Breast epithelium (tissue), 4 donors: Measurements from ENCODE around the gene C1orf21. TPM values are rescaled to one million over a fixed set of nuclear protein-coding genes. Genes with fewer than 3 reads are reported as not detected.

Experiments used
- DNase-seq, 2 donors: peaks; one replicate each; pipeline ENCODE4 v3.0.0-alpha.2; 2019; ENCODE audit warnings: low spot score in 2 of 2
- H3K27ac ChIP-seq, 2 donors: fragments of 200-600 bp; sonication (generic) in 1 of 2; one replicate each; pipeline ENCODE4 v1.5.1; 2016 to 2019; ENCODE audit warnings: mild to moderate bottlenecking in 1 of 2
- H3K27me3 ChIP-seq, 2 donors: fragments of 200-600 bp; sonication (generic) in 1 of 2; one replicate each; pipeline versions ENCODE4 v1.5.1 to v1.6.0; 2017 to 2019; ENCODE audit warnings: control low read depth in 1 of 2, mild to moderate bottlenecking in 1 of 2
- H3K36me3 ChIP-seq: fragments of 200-600 bp; one replicate; pipeline ENCODE4 v1.5.1; 2019
- H3K4me1 ChIP-seq, 2 donors: fragments of 200-600 bp; sonication (generic); one replicate each; pipeline ENCODE4 v1.5.1; 2016 to 2019; ENCODE audit warnings: control low read depth in 1 of 2
- H3K4me3 ChIP-seq, 3 donors: fragments of 200-600 bp; sonication (generic); 1 replicate in 2 of 3; 2 replicates in 1 of 3; pipeline ENCODE4 v1.5.1; 2016 to 2019; ENCODE audit warnings: mild to moderate bottlenecking in 3 of 3, moderate library complexity in 2 of 3
- H3K9me3 ChIP-seq, 2 donors: fragments of 200-600 bp; sonication (generic) in 1 of 2; one replicate each; pipeline ENCODE4 v1.5.1; 2016 to 2019; ENCODE audit warnings: control low read depth in 1 of 2
- CTCF ChIP-seq, 3 donors: fragments of 450-650 bp; IDR thresholded peaks; one replicate each; pipeline ENCODE4 v1.5.1; 2016 to 2017; ENCODE audit warnings: antibody characterized with exemption in 3 of 3, mild to moderate bottlenecking in 3 of 3, moderate library complexity in 3 of 3
- POLR2A ChIP-seq: fragments of 450-650 bp; IDR thresholded peaks from one replicate; pipeline ENCODE4 v1.6.1; 2016; ENCODE audit warnings: antibody characterized with exemption, mild to moderate bottlenecking, moderate library complexity
- POLR2AphosphoS5 ChIP-seq, 3 donors: sonication (generic); formaldehyde crosslinking; IDR thresholded peaks; one replicate each; pipeline ENCODE4 v1.6.1; 2017; ENCODE audit warnings: antibody characterized with exemption in 3 of 3
- intact Hi-C: fragments of 100-400 bp; cut with DNase I; formaldehyde crosslinking; loops from one replicate; pipeline ENCODE4 v1.15.1; 2023; ENCODE audit warnings: low total_unique reads
- total RNA-seq, 3 donors: library from RNA; depleted of rRNA; stranded (reverse); fragments of >200 nt; gene quantifications; one replicate each; pipeline ENCODE4 v1.1.0, GENCODE V29; 2016

The C1orf21 gene
- total RNA-seq, 3 donors from 2014 or later: 31.5 to 75.7 (median 54.7) TPM

GRCh38 chr1:184646178-184646701 lies 259.4 kb downstream of the C1orf21 start:
- H3K27ac ChIP-seq: no peak overlapping the region
- DNase-seq: no peak
- intact Hi-C loops: loop anchor here (5.0 kb wide), 1 partner anchor 251 kb away; no protein-coding TSS in a partner anchor
- H3K9me3 ChIP-seq: peaks cover 4 to 6% of the 10 kb centered on the region in 2 donors
- TF ChIP-seq POLR2A (no peak), CTCF (IDR thresholded peaks at IDR 0.05) (no peak), POLR2AphosphoS5 (IDR thresholded peaks at IDR 0.05) (no peak)
- H3K4me1 ChIP-seq: no peaks in the 10 kb centered on the region
- no peak overlapping the region for H3K4me3 ChIP-seq
- no peaks in the 10 kb centered on the region for H3K36me3 ChIP-seq
- H3K27me3 ChIP-seq: no peaks in the 10 kb centered on the region

- no peak overlapping the region for H3K27ac ChIP-seq
- DNase-seq: no peak
- no peak overlapping the region for H3K4me3 ChIP-seq
- intact Hi-C loops: loop anchor here (5.0 kb wide), 1 partner anchor 250 kb away; no protein-coding TSS in a partner anchor
- TF ChIP-seq CTCF (IDR thresholded peaks at IDR 0.05): no peak
- TF ChIP-seq POLR2AphosphoS5 (IDR thresholded peaks at IDR 0.05): no peak
- no peak for TF ChIP-seq POLR2A
- peaks cover 4 to 6% of the 10 kb centered on the region in 2 donors for H3K9me3 ChIP-seq
- no peaks in the 10 kb centered on the region for H3K4me1 ChIP-seq
- no peaks in the 10 kb centered on the region for H3K36me3 ChIP-seq
- H3K27me3 ChIP-seq: no peaks in the 10 kb centered on the region
These were observed 260.0 kb downstream of the C1orf21 start for GRCh38 chr1:184646824-184647223.

GRCh38 chr1:184647471-184647870 lies 260.6 kb downstream of the C1orf21 start:
- no peak for DNase-seq
- peaks cover 4 to 6% of the 10 kb centered on the region in 2 donors for H3K9me3 ChIP-seq
- no peaks in the 10 kb centered on the region for H3K27me3 ChIP-seq
- intact Hi-C loops: loop anchor here (5.0 kb wide), 1 partner anchor 250 kb away; no protein-coding TSS in a partner anchor
- no peaks in the 10 kb centered on the region for H3K4me1 ChIP-seq
- no peak overlapping the region for H3K27ac ChIP-seq
- H3K36me3 ChIP-seq: no peaks in the 10 kb centered on the region
- TF ChIP-seq CTCF (IDR thresholded peaks at IDR 0.05) (no peak), POLR2AphosphoS5 (IDR thresholded peaks at IDR 0.05) (no peak), POLR2A (no peak)
- H3K4me3 ChIP-seq: no peak overlapping the region

- no peaks in the 10 kb centered on the region for H3K27me3 ChIP-seq
- H3K4me1 ChIP-seq: no peaks in the 10 kb centered on the region
- no peak for DNase-seq
- intact Hi-C loops: loop anchor here (5.0 kb wide), 1 partner anchor 249 kb away; no protein-coding TSS in a partner anchor
- TF ChIP-seq POLR2A: no peak
- no peak for TF ChIP-seq CTCF (IDR thresholded peaks at IDR 0.05)
- no peak for TF ChIP-seq POLR2AphosphoS5 (IDR thresholded peaks at IDR 0.05)
- no peak overlapping the region for H3K4me3 ChIP-seq
- peaks cover 4 to 6% of the 10 kb centered on the region in 2 donors for H3K9me3 ChIP-seq
- H3K36me3 ChIP-seq: no peaks in the 10 kb centered on the region
- H3K27ac ChIP-seq: no peak overlapping the region
These were observed 261.5 kb downstream of the C1orf21 start for GRCh38 chr1:184648160-184648855.

GRCh38 chr1:184648856-184649201 lies 262.0 kb downstream of the C1orf21 start:
- H3K36me3 ChIP-seq: no peaks in the 10 kb centered on the region
- peak overlapping the region in 1 of 2 donors; percentile 32 for H3K27ac ChIP-seq
- H3K9me3 ChIP-seq: peaks cover 4 to 6% of the 10 kb centered on the region in 2 donors
- H3K4me3 ChIP-seq: no peak overlapping the region
- no peak for DNase-seq
- intact Hi-C loops: loop anchor here (5.0 kb wide), 1 partner anchor 248 kb away; no protein-coding TSS in a partner anchor
- TF ChIP-seq POLR2AphosphoS5 (IDR thresholded peaks at IDR 0.05) (no peak), POLR2A (no peak), CTCF (IDR thresholded peaks at IDR 0.05) (no peak)
- H3K4me1 ChIP-seq: no peaks in the 10 kb centered on the region
- H3K27me3 ChIP-seq: no peaks in the 10 kb centered on the region
